ENCODE results near the gene HDAC4. TPM values are rescaled to one million over a fixed set of nuclear protein-coding genes. Genes with fewer than 3 reads are reported as not detected.

HDAC4 gene
- total RNA-seq, 1 experiment from 2014 or later, result 21.8 TPM

DNA sequence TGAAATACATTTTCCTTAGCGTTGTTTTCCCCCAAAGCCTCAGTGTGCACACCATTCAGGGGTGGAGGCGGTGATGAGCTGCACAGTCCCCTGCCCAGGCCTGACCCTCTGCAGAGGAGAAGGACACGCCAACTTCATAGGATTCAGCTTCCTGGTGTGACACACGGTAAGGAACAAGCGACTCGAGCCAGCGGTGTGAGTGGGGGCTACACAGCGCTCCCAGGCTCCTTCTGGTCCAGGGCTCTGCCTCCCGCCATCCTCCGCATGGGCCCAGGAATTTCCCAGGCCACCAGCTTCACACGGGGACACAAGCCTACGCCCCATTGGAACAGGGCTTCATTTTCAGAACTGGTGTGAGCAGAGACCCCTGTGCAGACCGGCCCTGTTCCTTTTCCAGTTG lies 272.1 kb downstream of the HDAC4 start:
- intact Hi-C loops (cut with micrococcal nuclease), result no loop called here
- H3K27ac Mint-ChIP-seq (ENCODE audit: low read depth, unreplicated experiment), result no peak overlapping the region
- H3K27me3 Mint-ChIP-seq (ENCODE audit: insufficient read depth, unreplicated experiment), result no peaks in the 10 kb centered on the region
- TF ChIP-seq, protein P1, sequence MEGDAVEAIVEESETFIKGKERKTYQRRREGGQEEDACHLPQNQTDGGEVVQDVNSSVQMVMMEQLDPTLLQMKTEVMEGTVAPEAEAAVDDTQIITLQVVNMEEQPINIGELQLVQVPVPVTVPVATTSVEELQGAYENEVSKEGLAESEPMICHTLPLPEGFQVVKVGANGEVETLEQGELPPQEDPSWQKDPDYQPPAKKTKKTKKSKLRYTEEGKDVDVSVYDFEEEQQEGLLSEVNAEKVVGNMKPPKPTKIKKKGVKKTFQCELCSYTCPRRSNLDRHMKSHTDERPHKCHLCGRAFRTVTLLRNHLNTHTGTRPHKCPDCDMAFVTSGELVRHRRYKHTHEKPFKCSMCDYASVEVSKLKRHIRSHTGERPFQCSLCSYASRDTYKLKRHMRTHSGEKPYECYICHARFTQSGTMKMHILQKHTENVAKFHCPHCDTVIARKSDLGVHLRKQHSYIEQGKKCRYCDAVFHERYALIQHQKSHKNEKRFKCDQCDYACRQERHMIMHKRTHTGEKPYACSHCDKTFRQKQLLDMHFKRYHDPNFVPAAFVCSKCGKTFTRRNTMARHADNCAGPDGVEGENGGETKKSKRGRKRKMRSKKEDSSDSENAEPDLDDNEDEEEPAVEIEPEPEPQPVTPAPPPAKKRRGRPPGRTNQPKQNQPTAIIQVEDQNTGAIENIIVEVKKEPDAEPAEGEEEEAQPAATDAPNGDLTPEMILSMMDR (IDR thresholded peaks at IDR 0.05; ENCODE audit: unreplicated experiment), result no peak
- no peaks in the 10 kb centered on the region for H3K9me3 Mint-ChIP-seq (ENCODE audit: unreplicated experiment)
- ChIA-PET POLR2A (no interaction called here), CTCF (no interaction called here)
- H3K4me3 Mint-ChIP-seq (ENCODE audit: unreplicated experiment), result no peak overlapping the region
- H3K36me3 Mint-ChIP-seq (ENCODE audit: insufficient read depth, unreplicated experiment), result peaks cover 33% of the 10 kb centered on the region
- no TSS peak for BruUV-seq (replicated peaks)
- no peak for DNase-seq (ENCODE audit: unreplicated experiment)
- no peaks in the 10 kb centered on the region for H3K4me1 Mint-ChIP-seq (ENCODE audit: insufficient read depth, unreplicated experiment)

DNA sequence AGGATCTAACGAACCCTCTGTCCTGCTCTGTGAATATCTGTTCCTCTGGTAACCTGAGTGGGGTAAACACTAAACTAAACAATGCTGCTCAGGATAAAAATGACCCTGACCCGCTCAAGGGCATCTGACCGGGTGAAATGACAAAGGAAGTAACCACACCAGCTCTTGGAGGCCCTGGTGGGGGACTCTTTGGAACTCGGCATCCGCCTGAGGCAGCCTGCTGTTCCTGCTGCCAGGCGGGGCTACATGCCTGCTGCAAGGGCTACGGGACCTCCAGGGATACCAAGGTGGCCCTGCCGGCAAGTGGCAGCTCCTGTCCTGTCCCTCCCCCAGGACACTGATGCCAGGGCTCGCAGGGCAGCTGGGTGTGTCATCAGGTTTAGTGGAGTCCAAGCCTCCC lies 273.3 kb downstream of the HDAC4 start:
- CTCF ChIA-PET, result interaction anchor here (0.6 kb wide), 1 partner anchor 807 kb away, joined by 3 read pairs; no protein-coding TSS in a partner anchor
- H3K9me3 Mint-ChIP-seq (ENCODE audit: unreplicated experiment), result no peaks in the 10 kb centered on the region
- no peaks in the 10 kb centered on the region for H3K27me3 Mint-ChIP-seq (ENCODE audit: insufficient read depth, unreplicated experiment)
- BruUV-seq (replicated peaks), result no TSS peak
- intact Hi-C loops (cut with micrococcal nuclease), result no loop called here
- no peak for DNase-seq (ENCODE audit: unreplicated experiment)
- H3K27ac Mint-ChIP-seq (ENCODE audit: low read depth, unreplicated experiment), result no peak overlapping the region
- peaks cover 33% of the 10 kb centered on the region for H3K36me3 Mint-ChIP-seq (ENCODE audit: insufficient read depth, unreplicated experiment)
- H3K4me1 Mint-ChIP-seq (ENCODE audit: insufficient read depth, unreplicated experiment), result no peaks in the 10 kb centered on the region
- TF ChIP-seq, protein P1 (IDR thresholded peaks at IDR 0.05; ENCODE audit: unreplicated experiment), result no peak
- POLR2A ChIA-PET, result no interaction called here
- H3K4me3 Mint-ChIP-seq (ENCODE audit: unreplicated experiment), result no peak overlapping the region

DNA sequence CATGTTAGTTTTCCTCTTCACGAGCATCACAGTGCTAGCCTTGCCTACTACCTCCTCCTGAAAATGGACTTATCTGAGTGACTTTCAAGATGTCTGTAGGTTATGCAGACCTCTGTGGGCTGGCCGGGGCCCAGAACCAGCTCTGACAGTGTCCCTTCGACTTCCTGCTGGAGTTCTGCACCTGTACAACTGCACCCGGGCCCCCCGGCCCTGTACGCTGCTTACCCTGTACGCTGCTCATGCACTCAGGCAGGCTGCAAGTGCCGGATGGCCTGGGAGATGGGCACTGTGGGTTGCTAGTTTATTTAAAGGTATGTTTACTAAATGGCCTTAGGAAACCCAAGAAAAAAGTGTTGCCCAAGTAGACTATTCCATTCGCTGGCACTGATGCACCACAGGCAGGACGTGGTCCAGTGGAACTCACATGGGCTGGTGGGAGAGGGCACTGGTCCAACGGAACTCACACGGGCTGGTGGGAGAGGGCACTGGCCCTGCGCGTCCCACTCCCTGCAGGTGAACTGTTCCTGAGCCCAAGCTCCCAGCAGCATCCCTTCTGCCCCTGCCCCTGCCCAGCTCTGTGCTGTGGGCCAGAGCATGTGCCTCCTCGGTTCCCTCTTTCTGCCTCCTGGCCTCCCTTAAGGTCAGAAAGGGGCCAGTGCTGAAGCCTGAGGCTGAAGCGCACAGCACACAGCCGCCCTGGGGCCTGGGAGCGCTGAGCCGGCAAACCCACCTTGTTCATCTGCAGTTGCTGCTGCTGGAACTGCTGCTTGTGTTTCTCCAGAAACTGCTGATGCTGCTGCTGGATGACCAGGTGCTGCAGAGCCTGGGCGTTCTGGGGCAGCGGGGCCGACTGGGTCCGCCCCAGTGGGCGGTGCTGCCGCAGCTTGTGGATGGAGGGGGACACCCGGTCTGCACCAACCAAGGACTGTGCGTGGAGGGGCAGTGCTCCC lies 274.8 kb downstream of the HDAC4 start:
- TF ChIP-seq, protein P1 (IDR thresholded peaks at IDR 0.05; ENCODE audit: unreplicated experiment), result no peak
- no peak overlapping the region for H3K27ac Mint-ChIP-seq (ENCODE audit: low read depth, unreplicated experiment)
- H3K4me3 Mint-ChIP-seq (ENCODE audit: unreplicated experiment), result no peak overlapping the region
- DNase-seq (ENCODE audit: unreplicated experiment), result no peak
- H3K4me1 Mint-ChIP-seq (ENCODE audit: insufficient read depth, unreplicated experiment), result no peaks in the 10 kb centered on the region
- no peaks in the 10 kb centered on the region for H3K9me3 Mint-ChIP-seq (ENCODE audit: unreplicated experiment)
- CTCF ChIA-PET, result interaction anchor here (0.7 kb wide), 1 partner anchor 146 kb away, joined by 3 read pairs; no protein-coding TSS in a partner anchor
- peaks cover 33% of the 10 kb centered on the region for H3K36me3 Mint-ChIP-seq (ENCODE audit: insufficient read depth, unreplicated experiment)
- intact Hi-C loops (cut with micrococcal nuclease), result no loop called here
- no peaks in the 10 kb centered on the region for H3K27me3 Mint-ChIP-seq (ENCODE audit: insufficient read depth, unreplicated experiment)
- no TSS peak for BruUV-seq (replicated peaks)
- POLR2A ChIA-PET, result interaction anchor here (0.6 kb wide), 1 partner anchor 9 kb away, joined by 3 read pairs; no protein-coding TSS in a partner anchor

DNA sequence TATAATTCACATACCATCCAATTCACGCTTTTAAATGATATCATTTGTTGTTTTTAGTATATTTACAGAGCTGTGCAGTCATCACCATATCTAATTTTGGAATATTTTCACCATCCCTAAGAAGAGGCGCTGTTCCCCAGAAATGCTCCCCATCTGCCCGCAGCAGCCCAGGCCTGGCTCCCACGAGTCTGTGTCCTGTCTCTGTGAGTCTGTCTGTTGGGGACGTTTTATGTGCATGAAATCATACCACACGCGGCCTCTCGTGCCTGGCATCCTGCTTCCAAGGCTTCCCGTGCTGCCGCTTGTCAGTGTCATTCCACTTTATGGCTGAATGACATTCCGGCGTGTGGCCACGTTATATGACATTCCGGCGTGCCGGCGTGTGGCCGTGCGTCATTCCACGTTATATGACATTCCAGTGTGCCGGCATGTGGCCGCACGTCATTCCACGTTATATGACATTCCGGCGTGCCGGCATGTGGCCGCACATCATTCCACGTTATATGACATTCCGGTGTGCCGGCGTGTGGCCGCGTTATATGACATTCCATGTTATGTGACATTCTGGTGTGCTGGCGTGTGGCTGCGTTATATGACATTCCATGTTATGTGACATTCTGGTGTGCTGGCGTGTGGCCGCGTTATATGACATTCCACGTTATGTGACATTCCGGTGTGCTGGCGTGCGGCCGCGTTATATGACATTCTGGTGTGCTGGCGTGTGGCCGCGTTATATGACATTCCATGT lies 276.5 kb downstream of the HDAC4 start:
- intact Hi-C loops (cut with micrococcal nuclease), result no loop called here
- BruUV-seq (replicated peaks), result no TSS peak
- CTCF ChIA-PET, result no interaction called here
- H3K4me3 Mint-ChIP-seq (ENCODE audit: unreplicated experiment), result no peak overlapping the region
- POLR2A ChIA-PET, result no interaction called here
- no peak overlapping the region for H3K27ac Mint-ChIP-seq (ENCODE audit: low read depth, unreplicated experiment)
- no peaks in the 10 kb centered on the region for H3K9me3 Mint-ChIP-seq (ENCODE audit: unreplicated experiment)
- H3K27me3 Mint-ChIP-seq (ENCODE audit: insufficient read depth, unreplicated experiment), result no peaks in the 10 kb centered on the region
- no peak for DNase-seq (ENCODE audit: unreplicated experiment)
- H3K4me1 Mint-ChIP-seq (ENCODE audit: insufficient read depth, unreplicated experiment), result no peaks in the 10 kb centered on the region
- TF ChIP-seq, protein P1 (IDR thresholded peaks at IDR 0.05; ENCODE audit: unreplicated experiment), result no peak
- H3K36me3 Mint-ChIP-seq (ENCODE audit: insufficient read depth, unreplicated experiment), result peaks cover 33% of the 10 kb centered on the region
